GM18868 (cell line): ENCODE results near the gene MMRN2.
"Not testable (repeated sequence)": the region's sequence is repeated elsewhere in the genome, so short reads cannot be mapped to it uniquely, and the experiment has no call there.

ENCODE experiments used
- ATAC-seq: cut with Tn5 transposase; IDR thresholded peaks from one replicate; pipeline ENCODE4 v1.9.1; 2021; ENCODE audit warnings: mild to moderate bottlenecking, moderate library complexity; ENCODE audit not compliant: unreplicated experiment

Gene MMRN2

GRCh38 chr10:86943316-86944030 is 13.9 kb downstream of the MMRN2 start:
- ATAC-seq: no peak

- no peak for ATAC-seq
These were observed 14.7 kb downstream of the MMRN2 start for GRCh38 chr10:86942441-86943315.

- no peak for ATAC-seq
These were observed 15.4 kb downstream of the MMRN2 start for GRCh38 chr10:86941991-86942421.

GRCh38 chr10:86941426-86941825 is 16.0 kb downstream of the MMRN2 start:
- ATAC-seq: no peak

- no peak for ATAC-seq
These were observed 16.7 kb downstream of the MMRN2 start for GRCh38 chr10:86940677-86941076.

GRCh38 chr10:86940076-86940475 is 17.3 kb downstream of the MMRN2 start:
- not testable (repeated sequence) for ATAC-seq

- ATAC-seq: no peak
These were observed 19.2 kb downstream of the MMRN2 start for GRCh38 chr10:86938260-86938659.

- no peak for ATAC-seq
These were observed 19.8 kb downstream of the MMRN2 start for GRCh38 chr10:86937502-86938154.

GRCh38 chr10:86936661-86937501 is 20.5 kb downstream of the MMRN2 start:
- ATAC-seq: no peak

GRCh38 chr10:86934162-86934711 is 23.2 kb downstream of the MMRN2 start:
- ATAC-seq: not testable (repeated sequence)

GRCh38 chr10:86932674-86933073 is 24.7 kb downstream of the MMRN2 start:
- no peak for ATAC-seq

GRCh38 chr10:86931872-86932271 is 25.5 kb downstream of the MMRN2 start:
- no peak for ATAC-seq

- ATAC-seq: no peak
These were observed 27.7 kb downstream of the MMRN2 start for GRCh38 chr10:86929468-86930380.

- ATAC-seq: no peak
These were observed 34.9 kb downstream of the MMRN2 start for GRCh38 chr10:86922553-86922961.

GRCh38 chr10:86918022-86918471 is 39.4 kb downstream of the MMRN2 start:
- no peak for ATAC-seq

- no peak for ATAC-seq
These were observed 42.7 kb downstream of the MMRN2 start for GRCh38 chr10:86914734-86915133.

- no peak for ATAC-seq
These were observed 52.0 kb downstream of the MMRN2 start for GRCh38 chr10:86905429-86905828.

- ATAC-seq: no peak
These were observed 52.8 kb downstream of the MMRN2 start for GRCh38 chr10:86904600-86904999.

- ATAC-seq: no peak
These were observed 56.5 kb downstream of the MMRN2 start for GRCh38 chr10:86900955-86901354.
